Hippocampal formation (tissue), 2 donors: ENCODE data around the gene NKX6-2.
"Not testable (repeated sequence)": the region's sequence is repeated elsewhere in the genome, so short reads cannot be mapped to it uniquely, and the experiment has no call there.

ENCODE experiments used
- DNase-seq, 2 donors: peaks; one replicate each; lab custom pipeline; 2025; lab: John Stamatoyannopoulos, UW

Gene NKX6-2

GRCh38 chr10:132785723-132786475 lies at the start of gene NKX6-2:
NKX6-2 (minus strand) TSS chr10:132786147; CDS start chr10:132785948, 199 bp downstream.
- peak in 1 of 2 donors; percentile 54 for DNase-seq

- DNase-seq: no peak
These were observed 49.2 kb upstream of the NKX6-2 start for GRCh38 chr10:132834891-132835847.

GRCh38 chr10:132834311-132834761 lies 48.4 kb upstream of the NKX6-2 start:
- DNase-seq: no peak

GRCh38 chr10:132833421-132834111 lies 47.6 kb upstream of the NKX6-2 start:
- DNase-seq: no peak

GRCh38 chr10:132832186-132832969 lies 46.4 kb upstream of the NKX6-2 start:
- no peak for DNase-seq

GRCh38 chr10:132829403-132829802 lies 43.5 kb upstream of the NKX6-2 start:
- DNase-seq: no peak

GRCh38 chr10:132828681-132829080 lies 42.7 kb upstream of the NKX6-2 start:
- DNase-seq: no peak

GRCh38 chr10:132827861-132828539 lies 42.1 kb upstream of the NKX6-2 start:
- DNase-seq: no peak

- DNase-seq: no peak
These were observed 41.5 kb upstream of the NKX6-2 start for GRCh38 chr10:132827423-132827789.

GRCh38 chr10:132826524-132827422 lies 40.8 kb upstream of the NKX6-2 start:
- no peak for DNase-seq

- not testable (repeated sequence) for DNase-seq
These were observed 40.0 kb upstream of the NKX6-2 start for GRCh38 chr10:132825783-132826523.

GRCh38 chr10:132820056-132820455 lies 34.1 kb upstream of the NKX6-2 start:
- no peak for DNase-seq

GRCh38 chr10:132817701-132818211 lies 31.8 kb upstream of the NKX6-2 start:
- no peak for DNase-seq

- no peak for DNase-seq
These were observed 30.8 kb upstream of the NKX6-2 start for GRCh38 chr10:132816718-132817117.

GRCh38 chr10:132815168-132815857 lies 29.4 kb upstream of the NKX6-2 start:
- no peak for DNase-seq

- no peak for DNase-seq
These were observed 28.5 kb upstream of the NKX6-2 start for GRCh38 chr10:132814469-132814856.

- DNase-seq: no peak
These were observed 27.9 kb upstream of the NKX6-2 start for GRCh38 chr10:132813560-132814468.
